ENCODE results near the gene INPP4A. TPM values are rescaled to one million over a fixed set of nuclear protein-coding genes. Genes with fewer than 3 reads are reported as not detected.

The INPP4A gene
- polyA plus RNA-seq, 1 donor (not counting 4 experiments of a cell fraction or from before 2014, with no cell fraction given), result 10.7 TPM

GRCh38 chr2:98585386-98585785 lies 140.7 kb downstream of the INPP4A start:
- H3K79me2 ChIP-seq (ENCODE audit: control insufficient read depth, insufficient read depth, low read length), result no peaks in the 10 kb centered on the region
- FAIRE-seq, result no peak
- H3K9ac ChIP-seq (ENCODE audit: control insufficient read depth, extremely low read depth, insufficient read depth, low read length), result no peak overlapping the region
- H3K36me3 ChIP-seq (ENCODE audit: control insufficient read depth in 2 of 2, extremely low read depth in 1 of 2, insufficient read depth in 2 of 2, low read length in 2 of 2), result peaks cover 3 to 10% of the 10 kb centered on the region in 2 experiments
- H3K27ac ChIP-seq (ENCODE audit: control insufficient read depth, insufficient read depth, low read length), result no peak overlapping the region
- H3K4me2 ChIP-seq (ENCODE audit: control insufficient read depth, extremely low read depth, insufficient read depth, low read depth, low read length), result no peak overlapping the region
- TF ChIP-seq EZH2 (IDR thresholded peaks at IDR 0.05; ENCODE audit: low read length), result no peak
- TF ChIP-seq CTCF (optimal IDR thresholded peaks at IDR 0.05 in 1 of 3, IDR thresholded peaks at IDR 0.05 in 1 of 3, conservative IDR thresholded peaks at IDR 0.05 in 1 of 3; ENCODE audit: extremely low read depth in 1 of 3, insufficient read depth in 2 of 3, low read length in 3 of 3), result no peak
- H3K27me3 ChIP-seq (ENCODE audit: control insufficient read depth, extremely low read depth, insufficient read depth, low read length), result no peaks in the 10 kb centered on the region
- DNase-seq (ENCODE audit: low read depth, low spot score), result no peak
- no peaks in the 10 kb centered on the region for H3K4me1 ChIP-seq (ENCODE audit: control insufficient read depth, extremely low read depth, insufficient read depth, low read length)
- no peak overlapping the region for H2AFZ ChIP-seq (ENCODE audit: control insufficient read depth, low read length)
- no peaks in the 10 kb centered on the region for H4K20me1 ChIP-seq (ENCODE audit: control insufficient read depth, extremely low read depth, insufficient read depth, low read length)
- dilution Hi-C loops (cut with MboI; ENCODE audit: extremely low pct_ligation_motif_present, low sequenced_read_pairs), result no loop called here
- no peaks in the 10 kb centered on the region for H3K9me3 ChIP-seq (ENCODE audit: control insufficient read depth, low read depth, low read length)
- H3K4me3 ChIP-seq (ENCODE audit: control insufficient read depth in 2 of 3, extremely low read depth in 1 of 3, insufficient read depth in 2 of 3, low read depth in 1 of 3, low read length in 3 of 3), result no peak overlapping the region
- no peaks in the 10 kb centered on the region for H3K9me1 ChIP-seq (ENCODE audit: control insufficient read depth, extremely low read depth, insufficient read depth, low read length)

DNA sequence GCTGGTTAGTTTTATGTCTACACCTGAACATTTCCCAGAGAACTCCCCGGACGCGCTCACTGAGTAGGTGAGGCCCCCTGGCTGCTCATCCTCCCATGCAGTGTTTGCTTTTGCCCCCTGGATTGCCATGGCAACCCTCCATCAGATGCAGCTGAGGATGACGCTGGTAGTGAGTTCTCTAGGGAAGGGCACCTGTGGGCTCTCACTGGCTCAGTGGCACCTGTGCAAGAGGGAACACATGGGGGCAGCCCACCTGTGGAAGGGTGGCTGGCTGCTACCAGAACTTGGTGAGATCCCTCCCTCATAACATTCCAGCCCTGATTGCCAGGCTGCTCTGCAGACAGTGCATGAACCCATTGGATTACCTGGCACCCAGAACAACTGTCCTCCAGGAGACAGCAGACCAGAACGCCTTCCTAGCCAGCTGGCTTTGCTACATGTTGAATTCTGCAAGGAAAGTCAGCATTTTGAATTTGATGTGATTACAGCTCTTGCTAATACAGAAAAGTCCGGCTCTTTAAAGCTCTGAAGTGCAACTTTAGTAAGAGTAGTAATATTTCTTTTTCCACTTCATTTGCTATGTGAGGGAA lies 142.0 kb downstream of the INPP4A start:
- TF ChIP-seq EZH2 (IDR thresholded peaks at IDR 0.05; ENCODE audit: low read length) (no peak), CTCF (optimal IDR thresholded peaks at IDR 0.05 in 1 of 3, IDR thresholded peaks at IDR 0.05 in 1 of 3, conservative IDR thresholded peaks at IDR 0.05 in 1 of 3; ENCODE audit: extremely low read depth in 1 of 3, insufficient read depth in 2 of 3, low read length in 3 of 3) (no peak)
- Histone ChIP-seq H3K27ac (ENCODE audit: control insufficient read depth, insufficient read depth, low read length) (no peak overlapping the region), H4K20me1 (ENCODE audit: control insufficient read depth, extremely low read depth, insufficient read depth, low read length) (no peaks in the 10 kb centered on the region), H3K27me3 (ENCODE audit: control insufficient read depth, extremely low read depth, insufficient read depth, low read length) (no peaks in the 10 kb centered on the region), H3K9me1 (ENCODE audit: control insufficient read depth, extremely low read depth, insufficient read depth, low read length) (no peaks in the 10 kb centered on the region), H3K9me3 (ENCODE audit: control insufficient read depth, low read depth, low read length) (no peaks in the 10 kb centered on the region), H3K4me1 (ENCODE audit: control insufficient read depth, extremely low read depth, insufficient read depth, low read length) (peaks cover 3% of the 10 kb centered on the region), H3K9ac (ENCODE audit: control insufficient read depth, extremely low read depth, insufficient read depth, low read length) (no peak overlapping the region), H3K4me2 (ENCODE audit: control insufficient read depth, extremely low read depth, insufficient read depth, low read depth, low read length) (no peak overlapping the region), H3K79me2 (ENCODE audit: control insufficient read depth, insufficient read depth, low read length) (no peaks in the 10 kb centered on the region), H3K4me3 (ENCODE audit: control insufficient read depth in 2 of 3, extremely low read depth in 1 of 3, insufficient read depth in 2 of 3, low read depth in 1 of 3, low read length in 3 of 3) (no peak overlapping the region), H2AFZ (ENCODE audit: control insufficient read depth, low read length) (no peak overlapping the region), H3K36me3 (ENCODE audit: control insufficient read depth in 2 of 2, extremely low read depth in 1 of 2, insufficient read depth in 2 of 2, low read length in 2 of 2) (peaks cover 3 to 9% of the 10 kb centered on the region in 2 experiments)
- dilution Hi-C loops (cut with MboI; ENCODE audit: extremely low pct_ligation_motif_present, low sequenced_read_pairs), result no loop called here
- DNase-seq (ENCODE audit: low read depth, low spot score) (no peak), FAIRE-seq (no peak)
